SK-N-SH (cell line): ENCODE results near the gene ZNF593OS. TPM values are rescaled to one million over a fixed set of nuclear protein-coding genes. Genes with fewer than 3 reads are reported as not detected.
A peak's percentile ranks its signal among the peaks of the same experiment; 100 is the strongest.

Experiments
- CTCF ChIA-PET: fragments of 300-600, 350-600 bp; formaldehyde crosslinking; extraction: SDS; loops from one replicate; lab custom pipeline; 2021; lab: Yijun Ruan, JAX
- POLR2A ChIA-PET: fragments of 350-600 bp; sonication (Branson Sonifier 250); formaldehyde crosslinking; extraction: SDS; loops from one replicate; lab custom pipeline; 2020; ENCODE audit warnings: antibody characterized with exemption, inconsistent platforms; lab: Yijun Ruan, JAX
- DNase-seq: peaks from one replicate; pipeline ENCODE4 v3.0.0; 2012
- H2AFZ ChIP-seq: fragments of 200-600 bp; sonication (generic); 2 replicates; pipeline ENCODE4 v1.8.1; 2016; ENCODE audit warnings: antibody characterized with exemption, mild to moderate bottlenecking, low read depth
- H3F3A ChIP-seq: fragments of 200-600 bp; sonication (generic); replicated peaks from 2 replicates; pipeline ENCODE3; 2016; ENCODE audit warnings: antibody characterized with exemption, mild to moderate bottlenecking; ENCODE audit not compliant: insufficient read depth
- H3K27ac ChIP-seq, 2 experiments: fragments of 200-500 bp in 1 of 2; fragments of 200-600 bp in 1 of 2; sonication (Bioruptor generic) in 1 of 2; sonication (generic), shearing (Covaris generic) in 1 of 2; 2 replicates each; pipeline versions ENCODE4 v1.5.1 to v1.6.1; 2014 to 2016; ENCODE audit warnings: low read depth in 2 of 2, inconsistent platforms in 1 of 2, low read length in 1 of 2, mild to moderate bottlenecking in 1 of 2, mixed read lengths in 1 of 2
- H3K27me3 ChIP-seq: fragments of 200-600 bp; sonication (generic), shearing (Covaris generic); 2 replicates; pipeline ENCODE4 v1.6.1; 2016; ENCODE audit warnings: mixed run types; ENCODE audit not compliant: insufficient read depth
- H3K36me3 ChIP-seq, 2 experiments: fragments of 200-500 bp in 1 of 2; fragments of 200-600 bp in 1 of 2; sonication (Bioruptor generic) in 1 of 2; sonication (generic) in 1 of 2; replicated peaks in 1 of 2; 2 replicates each; pipeline versions ENCODE3 to v1.5.1; 2014 to 2016; ENCODE audit warnings: low read length in 1 of 2, mild to moderate bottlenecking in 1 of 2; ENCODE audit not compliant: insufficient read depth in 2 of 2, control insufficient read depth in 1 of 2
- H3K4me1 ChIP-seq, 2 experiments: fragments of 200-500 bp in 1 of 2; fragments of 200-600 bp in 1 of 2; sonication (Bioruptor generic) in 1 of 2; sonication (generic), shearing (Covaris generic) in 1 of 2; 2 replicates each; pipeline versions ENCODE4 v1.5.1 to v1.6.1; 2014 to 2016; ENCODE audit warnings: low read depth in 1 of 2, low read length in 1 of 2, mixed run types in 1 of 2; ENCODE audit not compliant: insufficient read depth in 2 of 2, control insufficient read depth in 1 of 2
- H3K4me2 ChIP-seq: fragments of 200-600 bp; sonication (generic), shearing (Covaris generic); 2 replicates; pipeline ENCODE4 v1.6.1; 2017; ENCODE audit warnings: mixed run types
- H3K4me3 ChIP-seq, 2 experiments: fragments of 200-500 bp in 1 of 2; fragments of 200-600 bp in 1 of 2; sonication (Bioruptor generic) in 1 of 2; sonication (generic), shearing (Covaris generic) in 1 of 2; 2 replicates each; pipeline versions ENCODE4 v1.5.1 to v1.8.1; 2014 to 2016; ENCODE audit warnings: low read depth in 2 of 2, inconsistent platforms in 1 of 2, low read length in 1 of 2, mild to moderate bottlenecking in 1 of 2, mixed read lengths in 1 of 2, moderate library complexity in 1 of 2
- H3K79me2 ChIP-seq: fragments of 200-600 bp; sonication (generic); 2 replicates; pipeline ENCODE4 v1.8.1; 2017; ENCODE audit warnings: mild to moderate bottlenecking; ENCODE audit not compliant: insufficient read depth
- H3K9ac ChIP-seq: fragments of 200-600 bp; sonication (generic); 2 replicates; pipeline ENCODE4 v1.6.1; 2017; ENCODE audit warnings: mixed run types
- H3K9me2 ChIP-seq: fragments of 200-600 bp; sonication (generic); 2 replicates; pipeline ENCODE4 v1.6.1; 2017; ENCODE audit warnings: mixed run types
- H3K9me3 ChIP-seq: fragments of 200-600 bp; sonication (generic); 2 replicates; pipeline ENCODE4 v1.6.1; 2017; ENCODE audit warnings: mixed run types, mild to moderate bottlenecking, moderate library complexity
- H4K20me1 ChIP-seq: fragments of 200-600 bp; sonication (generic); 2 replicates; pipeline ENCODE4 v1.6.1; 2017; ENCODE audit warnings: mild to moderate bottlenecking, mixed run types; ENCODE audit not compliant: insufficient read depth
- CHD2 ChIP-seq: fragments of 150-350 bp; IDR thresholded peaks from 2 replicates; pipeline ENCODE4 v1.6.1; 2018; ENCODE audit warnings: low read length; ENCODE audit not compliant: partially characterized antibody
- CTCF ChIP-seq: fragments of 200-600 bp; sonication (generic); IDR thresholded peaks from 2 replicates; pipeline ENCODE4 v1.6.1; 2017; ENCODE audit warnings: antibody characterized with exemption, mild to moderate bottlenecking, moderate library complexity
- EP300 ChIP-seq, 2 experiments: IDR thresholded peaks; 2 replicates each; pipeline versions ENCODE4 v1.4.0 to v1.6.1; 2012; ENCODE audit warnings: borderline replicate concordance in 1 of 2, low read depth in 1 of 2, low read length in 1 of 2
- EZH2phosphoT487 ChIP-seq: fragments of 200-600 bp; sonication (generic); IDR thresholded peaks from 2 replicates; pipeline ENCODE4 v1.6.1; 2017; ENCODE audit warnings: low read depth, mixed run types, mild to moderate bottlenecking, antibody characterized with exemption, moderate library complexity, borderline replicate concordance
- FOSL2 ChIP-seq: IDR thresholded peaks from 2 replicates; pipeline ENCODE4 v1.4.0; 2012; ENCODE audit warnings: low read depth, mild to moderate bottlenecking, moderate library complexity, borderline replicate concordance
- FOXJ3 ChIP-seq: sonication (generic); formaldehyde crosslinking; IDR thresholded peaks from 2 replicates; pipeline ENCODE4 v1.5.1; 2020; ENCODE audit warnings: mild to moderate bottlenecking, missing genetic modification reagents
- GABPA ChIP-seq: IDR thresholded peaks from 2 replicates; pipeline ENCODE4 v1.4.0; 2012; ENCODE audit warnings: low read depth, mild to moderate bottlenecking
- JUND ChIP-seq: IDR thresholded peaks from 2 replicates; pipeline ENCODE4 v1.4.0; 2012
- MAX ChIP-seq: IDR thresholded peaks from 2 replicates; pipeline ENCODE4 v1.4.0; 2012; ENCODE audit warnings: low read depth
- NFIC ChIP-seq: IDR thresholded peaks from 2 replicates; pipeline ENCODE4 v1.4.0; 2012; ENCODE audit warnings: borderline replicate concordance
- NRF1 ChIP-seq: IDR thresholded peaks from 2 replicates; pipeline ENCODE4 v1.6.1; 2012; ENCODE audit warnings: low read depth, mild to moderate bottlenecking, low read length
- RAD21 ChIP-seq: IDR thresholded peaks from 2 replicates; pipeline ENCODE4 v1.6.1; 2012; ENCODE audit warnings: mild to moderate bottlenecking, low read length
- RFX5 ChIP-seq: IDR thresholded peaks from 2 replicates; pipeline ENCODE4 v1.6.1; 2012; ENCODE audit warnings: mild to moderate bottlenecking, improper control_type of control experiment, low read length
- RXRA ChIP-seq: IDR thresholded peaks from 2 replicates; pipeline ENCODE4 v1.4.0; 2012; ENCODE audit warnings: low read depth, mild to moderate bottlenecking, borderline replicate concordance
- SMC3 ChIP-seq: IDR thresholded peaks from 2 replicates; pipeline ENCODE4 v1.6.1; 2012; ENCODE audit warnings: low read depth, low read length, improper control_type of control experiment
- TCF12 ChIP-seq: IDR thresholded peaks from 2 replicates; pipeline ENCODE4 v1.4.0; 2012
- USF1 ChIP-seq: IDR thresholded peaks from 2 replicates; pipeline ENCODE4 v1.4.0; 2012; ENCODE audit warnings: low read depth, borderline replicate concordance
- USF2 ChIP-seq: fragments of 150-350 bp; IDR thresholded peaks from 2 replicates; pipeline ENCODE4 v1.6.1; 2017; ENCODE audit warnings: antibody characterized with exemption, low read length, low read depth, borderline replicate concordance
- WGBS: methylation state at CpG from one replicate; pipeline ENCODE4 v1.1.6; 2017; ENCODE audit warnings: low lambda C conversion rate; 5-methylcytosine and 5-hydroxymethylcytosine counted together
- polyA plus RNA-seq, 3 experiments: library from polyadenylated mRNA; depleted of rRNA; stranded (reverse); fragments of >200 nt; gene quantifications; 2 replicates each; pipeline ENCODE4 v1.2.3, GENCODE V29; 2012
- TF ChIP-seq, protein P1 (sequence below): IDR thresholded peaks from 2 replicates; pipeline ENCODE4 v1.6.1; 2012; ENCODE audit warnings: mild to moderate bottlenecking, low read depth, low read length, moderate library complexity

Gene ZNF593OS
- polyA plus RNA-seq, 1 of the 3 experiments (the other 2 are of a cell fraction) = not detected

DNA sequence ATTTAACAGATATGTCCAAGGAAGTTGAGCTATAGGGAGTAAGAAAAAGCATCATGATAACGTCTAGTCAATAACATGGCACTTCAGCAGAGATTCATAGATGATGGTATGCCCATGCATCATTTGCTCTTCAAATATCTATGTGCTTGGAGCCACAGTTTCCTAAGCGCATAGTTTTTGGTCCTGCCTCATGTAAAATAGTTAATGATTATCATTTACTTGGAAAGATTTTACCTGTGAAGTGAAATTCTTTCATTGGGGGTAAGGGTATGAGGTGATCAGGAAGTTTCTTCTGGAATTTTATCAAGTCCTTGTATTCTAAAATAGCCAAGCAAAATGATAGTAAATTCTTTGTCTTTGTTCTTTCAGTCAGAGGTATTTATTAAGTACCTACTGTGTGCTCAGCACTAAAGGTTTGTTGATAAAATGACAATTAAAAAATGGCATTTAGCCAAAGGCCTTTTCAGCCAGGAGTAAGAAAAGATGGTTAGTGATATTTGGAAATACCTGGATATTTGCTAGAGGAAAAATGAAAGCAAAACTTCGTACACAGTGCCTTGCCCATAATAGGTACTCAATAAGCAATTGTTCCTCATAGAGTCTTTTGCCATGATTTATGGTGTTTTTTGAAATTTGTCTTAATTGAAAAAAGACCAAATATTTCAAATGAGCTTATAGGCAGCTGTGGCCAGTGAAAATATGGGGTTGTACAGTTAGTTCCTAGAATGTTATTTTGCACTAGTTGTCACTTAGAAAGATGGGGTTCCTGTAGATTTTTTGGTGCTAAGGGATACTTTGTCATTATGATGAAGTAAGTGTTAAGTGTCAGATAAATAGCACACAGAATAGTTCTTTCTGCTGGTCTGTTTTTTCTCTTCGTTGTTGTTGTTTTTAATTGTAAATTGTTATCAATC is 47.0 kb downstream of the ZNF593OS start (continued):
- TF ChIP-seq FOSL2 (no peak), CHD2 (no peak), RAD21 (no peak)

GRCh38 chr1:26122988-26123973 is 48.4 kb downstream of the ZNF593OS start:
- H3K9ac ChIP-seq = no peak overlapping the region
- H3K36me3 ChIP-seq = peaks cover 15 to 19% of the 10 kb centered on the region in 2 experiments
- peaks cover 20% of the 10 kb centered on the region for H3F3A ChIP-seq
- no peak for DNase-seq
- peaks cover 8% of the 10 kb centered on the region; the same call in 1 of the 2 replicates for H3K79me2 ChIP-seq
- H3K4me3 ChIP-seq = no peak overlapping the region
- H3K9me2 ChIP-seq = no peaks in the 10 kb centered on the region
- CTCF ChIA-PET = interaction anchor here (0.8 to 11.3 kb wide), 9 partner anchors 11 to 46 kb away, joined by 3 to 91 read pairs (median 4); partner anchors contain the start of gene PDIK1L
- H3K4me1 ChIP-seq = peaks cover 7 to 8% of the 10 kb centered on the region in 2 experiments; a peak in 3 of 4 replicates
- H4K20me1 ChIP-seq = no peaks in the 10 kb centered on the region; the same call in 1 of the 2 replicates
- 0 out of 2 replicates have a peak overlapping the region, but pooled peaks have one; percentile 2 for H2AFZ ChIP-seq
- no peaks in the 10 kb centered on the region for H3K27me3 ChIP-seq
- 54% methylated on average over 7 of the region's 7 CpGs for WGBS
- no peaks in the 10 kb centered on the region for H3K9me3 ChIP-seq
- H3K27ac ChIP-seq = peak overlapping the region in 1 of 2 experiments; percentile 56
- peak overlapping the region; percentile 10; the same call in 1 of the 2 replicates for H3K4me2 ChIP-seq
- POLR2A ChIA-PET = no interaction called here
- no peak for TF ChIP-seq CTCF
- no peak for TF ChIP-seq FOXJ3 (CRISPR knock-in tag)
- peak; percentile 48; the same call in 1 of the 2 replicates for TF ChIP-seq JUND
- TF ChIP-seq GABPA = no peak
- no peak for TF ChIP-seq CHD2
- no peak for TF ChIP-seq SMC3
- peak; percentile 50; the same call in 1 of the 2 replicates for TF ChIP-seq RXRA
- no peak for TF ChIP-seq MAX
- no peak for TF ChIP-seq USF2
- no peak for TF ChIP-seq RFX5
- TF ChIP-seq TCF12 = peak; percentile 63
- peak; percentile 85 for TF ChIP-seq NFIC
- TF ChIP-seq NRF1 = no peak
- TF ChIP-seq, protein P1, sequence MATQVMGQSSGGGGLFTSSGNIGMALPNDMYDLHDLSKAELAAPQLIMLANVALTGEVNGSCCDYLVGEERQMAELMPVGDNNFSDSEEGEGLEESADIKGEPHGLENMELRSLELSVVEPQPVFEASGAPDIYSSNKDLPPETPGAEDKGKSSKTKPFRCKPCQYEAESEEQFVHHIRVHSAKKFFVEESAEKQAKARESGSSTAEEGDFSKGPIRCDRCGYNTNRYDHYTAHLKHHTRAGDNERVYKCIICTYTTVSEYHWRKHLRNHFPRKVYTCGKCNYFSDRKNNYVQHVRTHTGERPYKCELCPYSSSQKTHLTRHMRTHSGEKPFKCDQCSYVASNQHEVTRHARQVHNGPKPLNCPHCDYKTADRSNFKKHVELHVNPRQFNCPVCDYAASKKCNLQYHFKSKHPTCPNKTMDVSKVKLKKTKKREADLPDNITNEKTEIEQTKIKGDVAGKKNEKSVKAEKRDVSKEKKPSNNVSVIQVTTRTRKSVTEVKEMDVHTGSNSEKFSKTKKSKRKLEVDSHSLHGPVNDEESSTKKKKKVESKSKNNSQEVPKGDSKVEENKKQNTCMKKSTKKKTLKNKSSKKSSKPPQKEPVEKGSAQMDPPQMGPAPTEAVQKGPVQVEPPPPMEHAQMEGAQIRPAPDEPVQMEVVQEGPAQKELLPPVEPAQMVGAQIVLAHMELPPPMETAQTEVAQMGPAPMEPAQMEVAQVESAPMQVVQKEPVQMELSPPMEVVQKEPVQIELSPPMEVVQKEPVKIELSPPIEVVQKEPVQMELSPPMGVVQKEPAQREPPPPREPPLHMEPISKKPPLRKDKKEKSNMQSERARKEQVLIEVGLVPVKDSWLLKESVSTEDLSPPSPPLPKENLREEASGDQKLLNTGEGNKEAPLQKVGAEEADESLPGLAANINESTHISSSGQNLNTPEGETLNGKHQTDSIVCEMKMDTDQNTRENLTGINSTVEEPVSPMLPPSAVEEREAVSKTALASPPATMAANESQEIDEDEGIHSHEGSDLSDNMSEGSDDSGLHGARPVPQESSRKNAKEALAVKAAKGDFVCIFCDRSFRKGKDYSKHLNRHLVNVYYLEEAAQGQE = no peak
- TF ChIP-seq EP300 (IDR thresholded peaks at IDR 0.05; ENCODE audit: borderline replicate concordance in 1 of 2, low read depth in 1 of 2, low read length in 1 of 2) = 0 out of 4 replicates have a peak, but pooled peaks of 1 of the 2 experiments have one; percentile 33
- peak; percentile 55; the same call in 1 of the 2 replicates for TF ChIP-seq FOSL2
- 0 out of 2 replicates have a peak, but pooled peaks have one; percentile 9 for TF ChIP-seq USF1
- no peak for TF ChIP-seq EZH2phosphoT487
